HepG2 (cell line): ENCODE data around the gene RSL1D1. TPM values are rescaled to one million over a fixed set of nuclear protein-coding genes. Genes with fewer than 3 reads are reported as not detected.

ENCODE experiments used
- ATAC-seq: fragments of 200-7000 bp; cut with Tn5 transposase; 3 replicates; pipeline ENCODE4 v1.9.1; 2020; ENCODE audit warnings: mild to moderate bottlenecking, moderate library complexity
- BruUV-seq: library from RNA; stranded (reverse); fragments of 400-500 nt; replicated peaks from 2 replicates; lab custom pipeline; 2021; lab: Mats Ljungman, UMichigan
- CTCF ChIA-PET: fragments of 300-600 bp; formaldehyde crosslinking; extraction: SDS; loops from one replicate; lab custom pipeline; 2021; ENCODE audit warnings: low total read pairs, inconsistent platforms, low intra/inter-chr PET ratio; lab: Yijun Ruan, JAX
- POLR2A ChIA-PET: fragments of 350-600 bp; sonication (Branson Sonifier 250); formaldehyde crosslinking; loops from one replicate; lab custom pipeline; 2020; ENCODE audit warnings: antibody characterized with exemption, inconsistent platforms; lab: Yijun Ruan, JAX
- DNase-seq: peaks from one replicate; pipeline ENCODE4 v3.0.0-alpha.2; 2015; ENCODE audit warnings: low spot score
- FAIRE-seq: peaks from 3 replicates; lab custom pipeline; 2011; peaks lifted over from hg19 to GRCh38; lab: Jason Lieb, UNC
- H2AFZ ChIP-seq: one replicate; pipeline ENCODE4 v1.6.1; 2011; ENCODE audit warnings: low read length, inconsistent platforms
- H3K27ac ChIP-seq: fragments of 300-600 bp; 3 replicates; pipeline ENCODE4 v1.8.0; 2011; ENCODE audit warnings: mixed run types, mild to moderate bottlenecking, mixed read lengths, low read length, inconsistent platforms; ENCODE audit not compliant: insufficient read depth; ENCODE audit errors: extremely low read length
- H3K27me3 ChIP-seq, 2 experiments: fragments of 200-600 bp in 1 of 2; 2 replicates in 1 of 2; 3 replicates in 1 of 2; pipeline versions ENCODE4 v1.6.0 to v1.8.0; 2011; ENCODE audit warnings: low read length in 2 of 2, mild to moderate bottlenecking in 2 of 2, moderate library complexity in 2 of 2, inconsistent platforms in 1 of 2; ENCODE audit not compliant: insufficient read depth in 2 of 2, control insufficient read depth in 1 of 2
- H3K36me3 ChIP-seq, 2 experiments: fragments of 200-600 bp in 1 of 2; replicated peaks in 1 of 2; 2 replicates in 1 of 2; 3 replicates in 1 of 2; pipeline versions ENCODE4 v1.5.1 to v1.8.0; 2011; ENCODE audit warnings: low read length in 2 of 2, inconsistent platforms in 1 of 2; ENCODE audit not compliant: insufficient read depth in 2 of 2, control insufficient read depth in 1 of 2
- H3K4me1 ChIP-seq: 2 replicates; pipeline ENCODE4 v1.5.1; 2012; ENCODE audit warnings: low read length, inconsistent platforms; ENCODE audit not compliant: insufficient read depth
- H3K4me2 ChIP-seq: 2 replicates; pipeline ENCODE4 v1.6.0; 2011; ENCODE audit warnings: low read depth, low read length, inconsistent platforms
- H3K4me3 ChIP-seq, 3 experiments: fragments of 200-600 bp in 1 of 3; sonication (generic), shearing (Covaris generic) in 1 of 3; replicated peaks in 1 of 3; 2 replicates each; pipeline ENCODE4 v1.5.1; 2011 to 2016; ENCODE audit warnings: low read length in 3 of 3, inconsistent platforms in 2 of 3, low read depth in 2 of 3, mild to moderate bottlenecking in 2 of 3, control low read depth in 1 of 3, mixed read lengths in 1 of 3; ENCODE audit not compliant: insufficient read depth in 1 of 3
- H3K79me2 ChIP-seq: one replicate; pipeline ENCODE4 v1.6.1; 2011; ENCODE audit warnings: low read length, inconsistent platforms; ENCODE audit not compliant: insufficient read depth
- H3K9ac ChIP-seq: 2 replicates; pipeline ENCODE4 v1.6.0; 2011; ENCODE audit warnings: mild to moderate bottlenecking, low read depth, low read length, inconsistent platforms; ENCODE audit not compliant: insufficient read depth
- H3K9me3 ChIP-seq: 2 replicates; pipeline ENCODE4 v1.5.1; 2012; ENCODE audit warnings: mild to moderate bottlenecking, low read length
- H4K20me1 ChIP-seq: 2 replicates; pipeline ENCODE4 v1.6.0; 2011; ENCODE audit warnings: inconsistent platforms, mild to moderate bottlenecking, low read length, moderate library complexity; ENCODE audit not compliant: insufficient read depth
- CBFB ChIP-seq: sonication (generic); formaldehyde crosslinking; IDR thresholded peaks from 2 replicates; pipeline ENCODE4 v1.4.0; 2020; ENCODE audit warnings: missing genetic modification reagents
- DNMT3B ChIP-seq: conservative IDR thresholded peaks from 2 replicates; pipeline ENCODE4 v1.6.1; 2016; ENCODE audit warnings: missing biosample characterization, control low read depth
- HNRNPUL1 ChIP-seq: fragments of 200-400 bp; formaldehyde crosslinking; IDR thresholded peaks from 2 replicates; pipeline ENCODE4 v1.6.1; 2017; ENCODE audit warnings: low read depth, mild to moderate bottlenecking, low read length, moderate library complexity
- ISX ChIP-seq: sonication (generic); formaldehyde crosslinking; conservative IDR thresholded peaks from 2 replicates; pipeline ENCODE4 v1.5.0; 2020; ENCODE audit warnings: missing genetic modification reagents
- KAT7 ChIP-seq: IDR thresholded peaks from 2 replicates; pipeline ENCODE4 v1.6.1; 2018; ENCODE audit warnings: borderline replicate concordance, missing compliant biosample characterization
- MAFG ChIP-seq: sonication (generic); formaldehyde crosslinking; IDR thresholded peaks from 2 replicates; pipeline ENCODE4 v1.5.1; 2020; ENCODE audit warnings: mild to moderate bottlenecking, missing genetic modification reagents
- MAFK ChIP-seq, 2 experiments: IDR thresholded peaks in 1 of 2; conservative IDR thresholded peaks in 1 of 2; 2 replicates each; pipeline ENCODE4 v1.6.1; 2011; ENCODE audit warnings: improper control_type of control experiment in 2 of 2, low read length in 2 of 2
- MEF2D ChIP-seq: sonication (generic); formaldehyde crosslinking; IDR thresholded peaks from 2 replicates; pipeline ENCODE4 v1.5.1; 2020; ENCODE audit warnings: mild to moderate bottlenecking, missing genetic modification reagents
- NR2F1 ChIP-seq, 2 experiments: fragments of 450-650 bp in 1 of 2; formaldehyde crosslinking in 1 of 2; IDR thresholded peaks; 2 replicates each; pipeline versions ENCODE4 v1.5.0 to v1.6.1; 2016 to 2020; ENCODE audit warnings: mild to moderate bottlenecking in 1 of 2, missing compliant biosample characterization in 1 of 2, missing genetic modification reagents in 1 of 2, moderate library complexity in 1 of 2
- POLR2A ChIP-seq, 2 experiments: IDR thresholded peaks; 2 replicates each; pipeline ENCODE4 v1.6.1; 2011; ENCODE audit warnings: low read depth in 2 of 2, low read length in 2 of 2, mild to moderate bottlenecking in 1 of 2, moderate library complexity in 1 of 2; ENCODE audit not compliant: insufficient read depth in 1 of 2
- RBM22 ChIP-seq: fragments of 200-400 bp; formaldehyde crosslinking; optimal IDR thresholded peaks from 2 replicates; pipeline ENCODE3; 2017; ENCODE audit warnings: mild to moderate bottlenecking, low read length, moderate library complexity
- RBM39 ChIP-seq: fragments of 200-400 bp; formaldehyde crosslinking; IDR thresholded peaks from one replicate; pipeline ENCODE4 v1.6.1; 2018; ENCODE audit warnings: antibody characterized with exemption, mild to moderate bottlenecking, low read depth, low read length; ENCODE audit not compliant: poor library complexity, severe bottlenecking
- SOX6 ChIP-seq, 2 experiments: fragments of 450-650 bp in 1 of 2; sonication (generic) in 1 of 2; formaldehyde crosslinking in 1 of 2; IDR thresholded peaks; 2 replicates each; pipeline versions ENCODE4 v1.4.0 to v1.6.1; 2017 to 2020; ENCODE audit warnings: antibody characterized with exemption in 1 of 2, mild to moderate bottlenecking in 1 of 2, missing genetic modification reagents in 1 of 2
- TIGD3 ChIP-seq: sonication (generic); formaldehyde crosslinking; IDR thresholded peaks from 2 replicates; pipeline ENCODE4 v1.5.1; 2020; ENCODE audit warnings: mild to moderate bottlenecking, missing genetic modification reagents, borderline replicate concordance
- YEATS4 ChIP-seq: sonication (generic); formaldehyde crosslinking; IDR thresholded peaks from 2 replicates; pipeline ENCODE4 v1.4.0; 2020; ENCODE audit warnings: missing genetic modification reagents, borderline replicate concordance
- ZBTB43 ChIP-seq: sonication (generic); formaldehyde crosslinking; conservative IDR thresholded peaks from 2 replicates; pipeline ENCODE4 v1.4.0; 2020; ENCODE audit warnings: missing genetic modification reagents
- ZFP36L2 ChIP-seq: sonication (generic); formaldehyde crosslinking; IDR thresholded peaks from 2 replicates; pipeline ENCODE4 v1.4.0; 2020; ENCODE audit warnings: missing genetic modification reagents
- ZFP82 ChIP-seq: sonication (generic); formaldehyde crosslinking; IDR thresholded peaks from 2 replicates; pipeline ENCODE4 v1.5.1; 2020; ENCODE audit warnings: mild to moderate bottlenecking, missing genetic modification reagents, borderline replicate concordance
- ZNF335 ChIP-seq: sonication (generic); formaldehyde crosslinking; IDR thresholded peaks from 2 replicates; pipeline ENCODE4 v1.4.0; 2020; ENCODE audit warnings: missing genetic modification reagents
- ZNF432 ChIP-seq: sonication (generic); formaldehyde crosslinking; IDR thresholded peaks from 2 replicates; pipeline ENCODE4 v1.5.0; 2020; ENCODE audit warnings: missing genetic modification reagents, mild to moderate bottlenecking, borderline replicate concordance
- ZNF549 ChIP-seq: sonication (generic); formaldehyde crosslinking; IDR thresholded peaks from 2 replicates; pipeline ENCODE4 v1.5.0; 2020; ENCODE audit warnings: missing genetic modification reagents
- ZNF678 ChIP-seq: sonication (generic); formaldehyde crosslinking; IDR thresholded peaks from 2 replicates; pipeline ENCODE4 v1.4.0; 2020; ENCODE audit warnings: mild to moderate bottlenecking, missing genetic modification reagents
- ZNF768 ChIP-seq: sonication (generic); formaldehyde crosslinking; IDR thresholded peaks from 2 replicates; pipeline ENCODE4 v1.4.0; 2020; ENCODE audit warnings: missing genetic modification reagents
- ZNF878 ChIP-seq: sonication (generic); formaldehyde crosslinking; IDR thresholded peaks from 2 replicates; pipeline ENCODE4 v1.8.1; 2023; ENCODE audit warnings: mild to moderate bottlenecking, missing genetic modification reagents, moderate library complexity
- WGBS: methylation state at CpG from one replicate; pipeline ENCODE4 v1.1.6; 2017; ENCODE audit warnings: low lambda C conversion rate; 5-methylcytosine and 5-hydroxymethylcytosine counted together
- in situ Hi-C: cut with HindIII; loops from 2 replicates; pipeline ENCODE4 v1.10.0; 2017; ENCODE audit warnings: low pct_unique_long_range_greater_than_20kb; ENCODE audit not compliant: extremely low pct_ligation_motif_present
- intact Hi-C: fragments of 100-400 bp; cut with micrococcal nuclease; formaldehyde crosslinking; loops from one replicate; pipeline ENCODE4 v1.10.0; 2022; ENCODE audit not compliant: unreplicated experiment
- polyA plus RNA-seq, 8 experiments: library from polyadenylated mRNA; depleted of rRNA in 3 of 8; stranded (reverse) in 7 of 8; unstranded in 1 of 8; fragments of >200 nt; fragmentation: Illumina TruSeq in 4 of 8; extraction: Trizol in 4 of 8; gene quantifications; 2 replicates each; pipeline versions ENCODE4 v1.2.1 to v1.2.3, GENCODE V29; 2011 to 2016; ENCODE audit warnings: low read depth in 4 of 8, missing spikeins in 1 of 8, mixed read lengths in 1 of 8; ENCODE audit not compliant: insufficient read depth in 1 of 8
- total RNA-seq, 5 experiments: library from RNA; depleted of rRNA; stranded (reverse); fragments of >200 nt; fragmentation: Illumina TruSeq; extraction: Trizol; gene quantifications; 2 replicates each; pipeline ENCODE4 v1.2.3, GENCODE V29; 2016; ENCODE audit warnings: low read depth in 1 of 5

RSL1D1 gene
- total and polyA plus RNA-seq, 2 of the 13 experiments (the other 11 are each of a cell fraction or from before 2014, with no cell fraction given), result 187 to 343 TPM

GRCh38 chr16:11836650-11837244 is 14.6 kb downstream of the RSL1D1 start:
- Histone ChIP-seq H2AFZ (no peak overlapping the region), H4K20me1 (no peaks in the 10 kb centered on the region), H3K9me3 (no peaks in the 10 kb centered on the region), H3K4me1 (peaks cover 28% of the 10 kb centered on the region), H3K27ac (no peak overlapping the region), H3K9ac (no peak overlapping the region), H3K36me3 (peaks cover 40 to 56% of the 10 kb centered on the region in 2 experiments), H3K4me3 (no peak overlapping the region), H3K4me2 (no peak overlapping the region), H3K27me3 (no peaks in the 10 kb centered on the region), H3K79me2 (no peaks in the 10 kb centered on the region)
- no peak for DNase-seq
- no TSS peak for BruUV-seq
- FAIRE-seq, result no peak
- 98% methylated on average over 7 of the region's 7 CpGs for WGBS
- in situ Hi-C loops, result no loop called here
- ATAC-seq, result peak; percentile 18; the same call in 2 of the 3 replicates
- CTCF ChIA-PET, result no interaction called here
- intact Hi-C loops, result no loop called here
- POLR2A ChIA-PET, result interaction anchor here (0.9 to 7.3 kb wide), 4 partner anchors 10 to 94 kb away, joined by 3 to 72 read pairs (median 18); partner anchors contain the start of genes RSL1D1, TXNDC11 and ZC3H7A
- no peak for TF ChIP-seq ZFP36L2 (CRISPR knock-in tag)
- TF ChIP-seq ZNF549 (CRISPR knock-in tag), result no peak
- no peak for TF ChIP-seq MEF2D
- no peak for TF ChIP-seq HNRNPUL1
- TF ChIP-seq ZBTB43 (CRISPR knock-in tag), result no peak
- no peak for TF ChIP-seq RBM39
- no peak for TF ChIP-seq YEATS4 (CRISPR knock-in tag)
- TF ChIP-seq RBM22, result peak; percentile 65
- TF ChIP-seq ZNF678 (CRISPR knock-in tag), result no peak
- TF ChIP-seq POLR2A (IDR thresholded peaks at IDR 0.05; ENCODE audit: insufficient read depth in 1 of 2, low read depth in 2 of 2, low read length in 2 of 2), result peak in 1 of 2 experiments; percentile 27; a peak in 2 of 4 replicates
- no peak for TF ChIP-seq ISX
- peak in 1 of 2 experiments; percentile 19; a peak in 1 of 4 replicates for TF ChIP-seq NR2F1 (CRISPR knock-in tag; IDR thresholded peaks at IDR 0.05)
- TF ChIP-seq KAT7 (CRISPR knock-in tag), result no peak
- TF ChIP-seq CBFB (CRISPR knock-in tag), result no peak
- TF ChIP-seq DNMT3B, result 0 out of 2 replicates have a peak, but pooled peaks have one; percentile 21
- TF ChIP-seq MAFK (conservative IDR thresholded peaks at IDR 0.05 in 1 of 2, IDR thresholded peaks at IDR 0.05 in 1 of 2; ENCODE audit: low read length in 2 of 2), result 0 out of 4 replicates have a peak, but pooled peaks of 1 of the 2 experiments have one; percentile 1
- no peak for TF ChIP-seq SOX6 (IDR thresholded peaks at IDR 0.05)
- no peak for TF ChIP-seq SOX6 (CRISPR knock-in tag; IDR thresholded peaks at IDR 0.05)
- no peak for TF ChIP-seq ZFP82
- no peak for TF ChIP-seq MAFG (CRISPR knock-in tag)
- TF ChIP-seq ZNF432 (CRISPR knock-in tag), result no peak
- TF ChIP-seq TIGD3, result no peak
- 0 out of 2 replicates have a peak, but pooled peaks have one; percentile 33 for TF ChIP-seq ZNF878
- TF ChIP-seq ZNF768, result no peak
- 0 out of 2 replicates have a peak, but pooled peaks have one; percentile 11 for TF ChIP-seq ZNF335 (CRISPR knock-in tag)
